Lower leg skin (tissue), 3 donors: ENCODE measurements around the gene CXADR.

Source experiments
- CTCF ChIP-seq, 3 donors: fragments of 450-650 bp; IDR thresholded peaks; one replicate each; pipeline ENCODE4 v1.5.1; 2016; ENCODE audit warnings: antibody characterized with exemption in 3 of 3, mild to moderate bottlenecking in 3 of 3, moderate library complexity in 2 of 3
- POLR2A ChIP-seq, 2 donors: fragments of 450-650 bp; IDR thresholded peaks; one replicate each; pipeline ENCODE4 v1.6.1; 2016 to 2017; ENCODE audit warnings: antibody characterized with exemption in 2 of 2, mild to moderate bottlenecking in 1 of 2, moderate library complexity in 1 of 2

DNA sequence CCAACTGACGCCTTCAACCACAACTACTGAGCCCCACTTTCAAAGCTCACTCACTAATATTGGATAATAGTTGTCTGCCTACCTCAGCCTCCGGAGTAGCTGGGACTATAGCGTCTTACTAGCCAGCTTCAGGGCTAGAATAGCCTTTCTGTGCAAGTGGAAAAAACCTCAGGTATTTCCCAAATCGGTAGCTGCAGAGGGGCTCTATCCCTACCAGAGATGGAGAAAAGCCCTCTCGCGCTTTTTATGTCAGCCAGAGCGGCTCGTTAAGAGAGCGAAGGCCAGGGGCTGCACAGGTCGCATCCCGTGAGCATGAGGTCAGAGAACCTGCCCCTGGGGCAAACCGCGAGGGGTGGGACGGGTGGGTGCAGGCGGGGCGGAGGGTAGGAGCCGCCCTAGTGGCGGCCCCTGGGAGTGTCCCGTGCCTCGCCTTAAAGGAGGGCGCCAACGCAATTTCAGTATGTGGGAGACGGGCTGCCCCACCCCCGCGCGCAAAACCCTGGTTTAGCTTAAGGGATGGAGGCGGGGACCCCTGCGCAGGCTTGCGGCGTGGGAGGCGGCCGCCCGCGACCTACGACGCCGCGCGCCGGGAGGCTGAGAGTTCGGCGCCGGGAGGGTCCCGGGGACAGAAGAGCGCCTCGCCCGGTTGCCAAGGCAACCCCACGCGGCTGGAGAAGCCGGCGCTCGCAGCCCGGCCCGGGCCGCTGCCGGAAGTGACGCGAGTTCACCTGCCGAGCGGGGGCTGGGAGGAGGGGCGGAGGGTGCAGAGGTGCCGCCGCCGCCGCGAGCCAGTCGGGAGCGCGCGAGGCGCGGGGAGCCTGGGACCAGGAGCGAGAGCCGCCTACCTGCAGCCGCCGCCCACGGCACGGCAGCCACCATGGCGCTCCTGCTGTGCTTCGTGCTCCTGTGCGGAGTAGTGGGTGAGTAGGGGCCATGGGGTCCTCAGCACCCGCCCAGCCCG lies at the start of gene CXADR:
- no peak for TF ChIP-seq CTCF (IDR thresholded peaks at IDR 0.05)
- TF ChIP-seq POLR2A (IDR thresholded peaks at IDR 0.05) = no peak
